Colonic mucosa (tissue), 4 donors: ENCODE results near the gene GPR137. TPM values are rescaled to one million over a fixed set of nuclear protein-coding genes. Genes with fewer than 3 reads are reported as not detected.

Experiments
- DNase-seq: peaks from one replicate; pipeline ENCODE4 v3.0.0-alpha.2; 2020
- H3K27ac ChIP-seq: fragments of 200-600 bp; one replicate; pipeline ENCODE4 v1.8.0; 2021
- H3K27me3 ChIP-seq: fragments of 200-600 bp; one replicate; pipeline ENCODE4 v1.8.0; 2021
- H3K36me3 ChIP-seq: fragments of 200-600 bp; one replicate; pipeline ENCODE4 v1.8.0; 2021
- H3K4me1 ChIP-seq: fragments of 200-600 bp; one replicate; pipeline ENCODE4 v1.8.0; 2021; ENCODE audit warnings: mild to moderate bottlenecking
- H3K4me3 ChIP-seq: fragments of 200-600 bp; one replicate; pipeline ENCODE4 v1.8.0; 2021
- H3K9ac ChIP-seq, 2 donors: one replicate each; pipeline ENCODE4 v1.7.0; 2013; ENCODE audit warnings: control low read depth in 2 of 2, low read depth in 2 of 2, low read length in 2 of 2
- H3K9me3 ChIP-seq: fragments of 200-600 bp; one replicate; pipeline ENCODE4 v1.8.0; 2021
- intact Hi-C: fragments of 100-400 bp; cut with DNase I; formaldehyde crosslinking; loops from one replicate; pipeline ENCODE4 v1.14.1; 2022
- total RNA-seq, 2 donors: library from RNA; stranded (reverse); fragmentation: NEBNext Ultra II Directional in 1 of 2; extraction: Animal tissue kit (Norgen Biotek cat#: 25700) in 1 of 2; gene quantifications; one replicate each; pipeline ENCODE4 v1.2.1, GENCODE V29; 2021
- TF ChIP-seq, protein P1 (sequence below): fragments of 200-600 bp; IDR thresholded peaks from one replicate; pipeline ENCODE4 v1.8.0; 2022; ENCODE audit warnings: antibody characterized with exemption, mild to moderate bottlenecking
- donor health status: healthy.
- donor health status: DM: no; HTN: no; CAD: no.
- donor health status: DM: no; HTN: no; CAD: no.

Gene GPR137
- total RNA-seq, 2 donors from 2014 or later, result 36.0 to 58.8 TPM

DNA sequence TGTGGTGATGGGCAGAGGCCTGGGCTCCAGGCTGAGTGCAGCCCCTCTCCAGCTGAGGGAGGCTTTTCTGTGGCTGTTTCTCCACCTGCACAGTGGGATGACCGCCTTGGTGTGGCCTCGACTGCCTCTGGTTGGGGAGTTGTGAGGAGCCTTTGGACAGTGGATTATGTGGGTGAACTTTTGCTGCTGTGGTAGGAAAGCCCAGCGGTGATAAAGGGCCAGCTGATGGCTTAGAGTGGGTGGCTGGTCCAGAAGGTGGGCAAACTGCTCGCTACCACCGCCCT, 18.3 kb downstream of the GPR137 start:
- H3K27me3 ChIP-seq, result peaks cover 13% of the 10 kb centered on the region
- intact Hi-C loops, result loop anchor here (5.0 kb wide), 1 partner anchor 102 kb away; no protein-coding TSS in a partner anchor
- H3K9ac ChIP-seq, result peak overlapping the region; percentile 58 to 89
- peak overlapping the region; percentile 45 for H3K4me3 ChIP-seq
- peak overlapping the region; percentile 99 for H3K27ac ChIP-seq
- no peaks in the 10 kb centered on the region for H3K9me3 ChIP-seq
- H3K36me3 ChIP-seq, result no peaks in the 10 kb centered on the region
- TF ChIP-seq, protein P1, sequence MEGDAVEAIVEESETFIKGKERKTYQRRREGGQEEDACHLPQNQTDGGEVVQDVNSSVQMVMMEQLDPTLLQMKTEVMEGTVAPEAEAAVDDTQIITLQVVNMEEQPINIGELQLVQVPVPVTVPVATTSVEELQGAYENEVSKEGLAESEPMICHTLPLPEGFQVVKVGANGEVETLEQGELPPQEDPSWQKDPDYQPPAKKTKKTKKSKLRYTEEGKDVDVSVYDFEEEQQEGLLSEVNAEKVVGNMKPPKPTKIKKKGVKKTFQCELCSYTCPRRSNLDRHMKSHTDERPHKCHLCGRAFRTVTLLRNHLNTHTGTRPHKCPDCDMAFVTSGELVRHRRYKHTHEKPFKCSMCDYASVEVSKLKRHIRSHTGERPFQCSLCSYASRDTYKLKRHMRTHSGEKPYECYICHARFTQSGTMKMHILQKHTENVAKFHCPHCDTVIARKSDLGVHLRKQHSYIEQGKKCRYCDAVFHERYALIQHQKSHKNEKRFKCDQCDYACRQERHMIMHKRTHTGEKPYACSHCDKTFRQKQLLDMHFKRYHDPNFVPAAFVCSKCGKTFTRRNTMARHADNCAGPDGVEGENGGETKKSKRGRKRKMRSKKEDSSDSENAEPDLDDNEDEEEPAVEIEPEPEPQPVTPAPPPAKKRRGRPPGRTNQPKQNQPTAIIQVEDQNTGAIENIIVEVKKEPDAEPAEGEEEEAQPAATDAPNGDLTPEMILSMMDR, result no peak
- H3K4me1 ChIP-seq, result peaks cover 32% of the 10 kb centered on the region
- no peak for DNase-seq

DNA sequence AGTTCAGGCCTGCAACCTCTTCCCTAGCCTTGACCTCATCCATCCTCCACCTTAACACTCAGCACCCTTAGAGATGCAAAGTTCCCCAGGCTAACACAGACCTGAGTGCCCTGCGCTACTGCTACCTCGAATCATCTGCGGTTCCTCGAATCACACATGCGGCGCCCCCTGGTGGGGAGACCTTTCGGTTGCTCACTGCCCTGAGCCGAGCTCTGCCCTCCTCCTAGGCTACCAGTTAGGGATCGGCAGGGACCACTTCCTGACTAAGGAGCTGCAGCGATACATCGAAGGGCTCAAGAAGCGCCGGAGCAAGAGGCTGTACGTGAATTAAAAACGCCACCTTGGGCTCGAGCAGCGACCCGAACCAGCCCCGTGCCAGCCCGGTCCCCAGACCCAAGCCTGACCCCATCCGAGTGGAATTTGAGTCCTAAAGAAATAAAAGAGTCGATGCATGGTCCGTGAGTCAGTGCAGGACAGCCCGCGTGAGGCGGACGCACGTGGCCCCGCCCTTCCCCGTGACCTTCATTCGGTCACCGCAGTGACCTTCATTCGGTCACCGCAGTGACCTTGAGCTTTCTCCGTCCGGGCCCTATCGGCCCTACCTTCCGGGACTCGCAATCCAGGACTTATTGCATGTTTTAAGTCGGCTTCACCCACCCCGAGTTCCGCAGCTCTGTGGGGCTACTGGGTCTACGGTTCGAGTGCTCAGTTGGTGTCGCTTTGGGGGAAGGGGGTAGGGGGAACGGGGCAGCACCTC, 18.8 kb downstream of the GPR137 start:
- Histone ChIP-seq H3K27ac (peak overlapping the region; percentile 99), H3K9ac (peak overlapping the region; percentile 58 to 89), H3K4me3 (peak overlapping the region; percentile 45), H3K27me3 (peaks cover 8% of the 10 kb centered on the region), H3K4me1 (peaks cover 28% of the 10 kb centered on the region), H3K36me3 (no peaks in the 10 kb centered on the region), H3K9me3 (no peaks in the 10 kb centered on the region)
- intact Hi-C loops, result loop anchor here (5.0 kb wide), 1 partner anchor 102 kb away; no protein-coding TSS in a partner anchor
- TF ChIP-seq, protein P1, result peak; percentile 84
- DNase-seq, result peak; percentile 97

DNA sequence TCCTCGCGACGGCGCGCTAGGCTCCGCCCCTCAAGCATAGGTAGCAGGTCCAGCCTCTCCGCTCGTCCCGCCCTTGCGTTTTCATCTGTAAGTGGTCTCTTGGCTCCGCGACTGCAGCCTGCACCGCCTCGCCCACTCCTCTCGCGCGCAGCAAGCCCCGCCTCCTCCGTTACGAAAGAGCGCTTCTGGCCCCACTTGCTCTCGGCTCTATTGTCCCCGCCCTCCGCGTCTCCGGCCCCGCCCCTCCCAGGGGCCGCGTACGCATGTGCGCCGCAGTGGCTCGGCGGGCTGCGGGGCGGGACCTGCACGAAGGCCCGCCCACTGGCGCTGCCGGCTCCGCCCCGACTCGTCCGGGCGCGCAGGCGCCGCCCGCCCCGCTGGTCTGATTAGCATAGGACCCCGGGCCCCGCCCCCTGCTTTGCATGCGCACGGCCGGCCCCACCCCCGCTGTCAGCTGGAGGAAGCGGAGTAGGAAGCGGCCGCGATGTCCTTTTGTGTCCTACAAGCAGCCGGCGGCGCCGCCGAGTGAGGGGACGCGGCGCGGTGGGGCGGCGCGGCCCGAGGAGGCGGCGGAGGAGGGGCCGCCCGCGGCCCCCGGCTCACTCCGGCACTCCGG, 19.5 kb downstream of the GPR137 start, which contains the start of gene ESRRA:
ESRRA (plus strand) TSS at position 450 of the 616 bp plus-strand sequence. CDS start 1,656 bp downstream, outside the sequence.
- Histone ChIP-seq H3K36me3 (no peaks in the 10 kb centered on the region), H3K4me1 (peaks cover 21% of the 10 kb centered on the region), H3K27ac (peak within 1 kb of the TSS; percentile 99), H3K4me3 (peak within 1 kb of the TSS; percentile 61), H3K9ac (peak within 1 kb of the TSS; percentile 65 to 98), H3K27me3 (peaks cover 1% of the 10 kb centered on the region), H3K9me3 (no peaks in the 10 kb centered on the region)
- TF ChIP-seq, protein P1, result no peak
- DNase-seq, result peak; percentile 100
- intact Hi-C loops, result no loop called here

DNA sequence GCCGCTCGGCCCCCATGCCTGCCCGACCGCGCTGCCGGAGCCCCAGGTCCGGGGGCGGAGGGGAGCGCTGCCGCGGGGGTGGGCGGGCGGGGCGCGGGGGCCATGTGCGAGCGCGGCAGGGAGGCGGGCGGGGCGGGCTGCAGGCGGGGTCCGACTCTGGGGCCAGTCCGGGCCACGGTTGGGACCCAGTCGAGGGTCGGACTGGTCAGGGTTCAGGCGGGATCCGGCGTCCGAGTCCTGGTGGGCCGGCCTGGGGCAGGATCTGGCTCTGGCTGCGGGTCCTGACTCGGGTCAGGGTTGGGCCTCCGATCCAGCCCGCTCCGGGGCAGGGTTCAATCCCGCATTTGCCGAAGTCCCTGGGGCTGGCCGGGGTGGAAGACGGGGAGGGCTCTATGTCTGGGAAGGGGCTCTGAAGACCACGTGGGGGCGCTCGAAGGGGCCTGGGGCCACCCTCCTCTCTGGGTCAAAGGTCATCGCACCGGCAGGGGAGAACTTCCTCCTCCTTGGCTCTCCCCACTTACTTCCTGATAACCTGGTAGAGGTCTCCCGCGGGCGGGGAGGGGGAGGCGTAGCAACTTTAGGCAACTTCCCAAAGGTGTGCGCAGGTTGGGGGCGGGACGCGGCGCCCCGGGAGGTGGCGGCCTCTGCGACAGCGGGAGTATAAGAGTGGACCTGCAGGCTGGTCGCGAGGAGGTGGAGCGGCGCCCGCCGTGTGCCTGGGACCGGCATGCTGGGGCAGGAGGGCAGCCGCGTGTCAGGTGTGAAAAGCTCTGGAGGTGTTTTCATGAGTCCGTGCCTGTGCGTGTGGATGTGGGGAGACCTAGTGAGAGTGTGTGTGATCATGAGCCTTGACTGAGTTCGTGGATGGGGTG, 20.3 kb downstream of the GPR137 start:
- Histone ChIP-seq H3K9me3 (no peaks in the 10 kb centered on the region), H3K27me3 (no peaks in the 10 kb centered on the region), H3K9ac (peak overlapping the region; percentile 65 to 98), H3K27ac (peak overlapping the region; percentile 85), H3K4me3 (peak overlapping the region; percentile 61), H3K4me1 (peaks cover 13% of the 10 kb centered on the region), H3K36me3 (no peaks in the 10 kb centered on the region)
- TF ChIP-seq, protein P1, result peak; percentile 19
- intact Hi-C loops, result no loop called here
- peak; percentile 94 for DNase-seq

DNA sequence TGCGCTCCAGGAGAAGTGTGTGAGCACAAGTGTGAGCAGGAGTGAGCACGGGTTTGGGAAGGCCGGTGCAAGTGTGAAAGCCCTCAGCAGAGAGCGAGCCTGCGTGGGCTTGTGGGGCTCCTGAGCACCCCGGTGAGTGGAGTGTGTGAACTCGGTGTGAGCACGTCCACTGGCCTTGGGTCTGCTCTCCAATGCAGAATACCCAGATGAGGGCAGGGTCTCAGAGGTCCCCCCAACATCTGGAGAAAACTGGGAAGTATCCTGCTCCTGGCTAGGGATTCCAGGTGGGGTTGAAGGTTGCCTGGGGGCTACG, 20.9 kb downstream of the GPR137 start:
- DNase-seq, result no peak
- intact Hi-C loops, result no loop called here
- H3K4me3 ChIP-seq, result peak overlapping the region; percentile 61
- H3K9me3 ChIP-seq, result no peaks in the 10 kb centered on the region
- H3K27me3 ChIP-seq, result no peaks in the 10 kb centered on the region
- peak overlapping the region; percentile 65 to 98 for H3K9ac ChIP-seq
- peaks cover 13% of the 10 kb centered on the region for H3K4me1 ChIP-seq
- H3K36me3 ChIP-seq, result no peaks in the 10 kb centered on the region
- peak overlapping the region; percentile 85 for H3K27ac ChIP-seq
- TF ChIP-seq, protein P1, result no peak
